GM21367 (cell line): ENCODE results near the gene AP2A1.

Experiments used
- ATAC-seq: cut with Tn5 transposase; IDR thresholded peaks from one replicate; pipeline ENCODE4 v1.9.1; 2021; ENCODE audit not compliant: unreplicated experiment

The AP2A1 gene

GRCh38 chr19:49854378-49855263, 87.8 kb downstream of the AP2A1 start:
- no peak for ATAC-seq

DNA sequence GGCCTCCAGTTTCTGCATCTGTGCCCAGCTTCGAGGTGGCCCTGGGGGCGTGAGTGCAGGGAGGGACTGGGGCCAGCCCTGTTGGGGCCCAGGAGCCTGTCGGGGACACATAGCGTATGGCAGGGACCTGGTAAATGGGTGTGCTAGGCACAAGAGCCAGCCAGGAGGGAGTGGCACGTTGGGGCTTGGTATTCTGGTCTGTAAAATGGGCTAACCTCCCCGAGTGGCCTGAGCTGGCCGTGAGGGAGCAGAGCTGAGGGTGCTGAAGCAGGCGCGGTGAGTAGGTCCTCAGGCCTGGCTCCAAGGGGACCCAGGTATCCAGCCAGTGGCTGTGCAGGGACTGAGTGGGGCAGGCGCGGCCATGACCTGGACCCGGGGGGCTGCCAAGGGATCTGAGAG, 88.5 kb downstream of the AP2A1 start:
- ATAC-seq = no peak

- no peak for ATAC-seq
These were observed 89.1 kb downstream of the AP2A1 start for GRCh38 chr19:49855676-49856573.

DNA sequence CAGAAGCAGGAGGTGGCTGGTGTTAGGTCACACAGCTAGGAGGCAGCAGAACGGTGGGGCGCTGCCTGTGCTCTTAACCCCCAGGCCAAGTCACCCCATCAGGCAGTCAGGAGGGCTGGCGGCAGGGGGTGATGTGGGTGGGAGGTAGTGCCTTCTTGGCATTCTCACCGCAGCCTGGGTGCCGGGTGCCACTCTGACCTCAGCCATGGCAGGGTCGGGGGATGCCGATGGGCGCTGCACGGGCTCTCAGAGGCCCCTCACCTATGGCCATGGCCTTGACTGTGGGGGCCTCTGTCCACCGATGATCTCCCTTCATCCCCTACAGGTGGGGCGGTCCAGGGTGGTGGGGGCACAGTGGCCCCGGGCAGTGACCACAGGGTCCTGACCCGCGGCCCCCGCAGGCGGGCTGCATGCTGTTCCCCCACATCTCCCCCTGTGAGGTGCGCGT, 89.8 kb downstream of the AP2A1 start:
- ATAC-seq = no peak
